UCSD-AML1 (cell line): ENCODE results near the gene LMBR1.
"Not testable (repeated sequence)": the region's sequence is repeated elsewhere in the genome, so short reads cannot be mapped to it uniquely, and the experiment has no call there.

Experiments
- DNase-seq: peaks from one replicate; lab custom pipeline; 2025; ENCODE audit not compliant: unreplicated experiment; lab: John Stamatoyannopoulos, UW

LMBR1 gene

GRCh38 chr7:156906200-156906649 lies 13.2 kb upstream of the LMBR1 start:
- no peak for DNase-seq

DNA sequence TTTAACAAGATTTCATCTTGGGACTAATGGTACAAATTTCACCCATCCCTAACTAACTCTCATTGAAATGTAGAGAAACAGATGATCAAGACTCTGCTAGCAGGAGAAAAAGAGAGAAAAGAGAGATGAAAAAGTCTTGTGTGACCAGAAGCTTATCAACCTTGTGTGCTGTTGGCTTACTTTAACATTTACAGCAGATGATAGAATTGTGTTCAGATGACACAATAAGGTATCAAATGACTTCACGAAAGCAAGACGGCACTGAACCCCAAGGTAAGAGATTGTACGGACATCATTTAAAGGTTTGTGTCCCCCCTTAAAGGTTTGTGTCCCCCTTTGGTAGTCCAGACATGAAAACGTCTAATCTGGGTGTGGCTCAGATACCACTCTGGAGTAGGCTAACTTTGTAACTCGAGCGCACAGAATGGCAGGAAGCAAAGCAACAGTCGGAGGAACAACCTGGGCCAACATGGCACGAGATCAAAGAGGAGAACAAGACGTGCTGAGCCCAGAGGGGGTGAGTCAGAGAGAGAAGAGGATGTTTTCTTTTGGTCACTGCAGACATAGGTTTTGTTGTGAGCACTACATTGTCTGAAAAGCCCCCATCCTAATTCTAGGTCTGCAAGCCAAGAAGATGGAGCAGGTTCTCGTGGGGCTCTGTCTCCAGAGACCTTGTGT lies 10.4 kb upstream of the LMBR1 start:
- no peak for DNase-seq

- not testable (repeated sequence) for DNase-seq
Observed at GRCh38 chr7:156900093-156900492, 7.1 kb upstream of the LMBR1 start.

DNA sequence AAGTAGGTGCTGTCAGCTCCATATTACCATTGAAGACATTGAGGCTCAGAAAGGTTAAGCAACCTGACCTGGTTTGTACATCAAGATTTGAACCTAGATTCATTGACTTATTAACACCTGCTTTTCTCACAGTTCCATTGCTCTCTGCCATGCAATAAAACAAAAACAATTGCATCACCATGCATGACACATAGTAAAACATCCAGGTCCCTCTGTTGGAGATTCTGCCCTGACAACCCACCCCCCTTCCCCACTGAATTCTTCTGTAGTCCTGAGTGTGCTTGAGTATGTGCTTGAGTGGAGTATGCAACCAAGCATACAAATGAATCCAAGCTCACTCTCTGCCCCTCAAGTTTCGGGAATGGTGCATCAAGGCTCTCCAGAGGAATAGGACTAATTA lies 6.0 kb upstream of the LMBR1 start:
- no peak for DNase-seq

DNA sequence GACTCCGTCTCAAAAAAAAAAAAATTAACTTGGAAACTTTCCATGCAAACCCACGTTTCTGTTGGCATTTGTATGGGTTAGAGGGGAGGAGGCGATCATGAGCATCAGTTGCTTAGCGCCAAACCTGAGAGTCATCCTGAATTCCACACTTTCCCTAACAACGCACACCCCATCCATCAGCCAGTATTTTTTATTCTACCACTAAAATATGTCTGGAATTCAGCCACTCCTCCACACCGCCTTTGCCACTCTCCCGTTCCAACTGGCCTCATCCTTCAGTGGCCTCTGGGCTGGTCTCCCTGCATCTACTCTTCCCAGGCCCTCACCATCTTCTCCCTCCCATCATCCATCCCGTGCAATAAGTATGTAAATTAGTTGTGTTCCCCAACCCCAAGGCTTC lies 4.7 kb upstream of the LMBR1 start:
- no peak for DNase-seq

DNA sequence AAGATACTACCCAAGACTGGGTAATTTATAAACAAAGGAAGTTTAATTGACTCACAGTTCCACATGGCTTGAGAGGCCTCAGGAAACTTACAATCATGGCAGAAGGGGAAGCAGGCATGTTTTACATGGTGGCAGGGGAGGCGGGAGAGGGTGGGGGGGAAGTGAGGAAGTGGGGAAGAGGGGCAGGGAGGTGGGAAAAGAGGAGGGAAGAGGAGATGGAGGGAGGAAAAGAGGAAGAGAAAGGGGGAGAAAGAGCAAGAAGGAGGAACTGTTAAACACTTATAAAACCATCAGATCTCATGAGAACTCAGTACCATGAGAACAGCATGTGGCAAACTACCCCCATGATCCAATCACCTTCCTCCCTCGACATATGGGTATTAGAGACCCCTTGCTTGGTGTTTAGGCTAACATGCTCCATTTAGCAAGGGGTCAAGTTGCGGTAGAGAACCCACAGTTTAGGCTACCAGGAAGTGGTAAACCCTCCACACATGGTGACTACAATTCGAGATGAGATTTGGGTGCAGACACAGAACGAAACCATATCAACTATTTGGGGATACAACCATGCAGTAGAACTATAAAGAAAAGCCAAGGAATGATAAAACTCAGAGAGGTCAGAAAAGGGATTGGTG lies 3.5 kb upstream of the LMBR1 start:
- DNase-seq = no peak

- peak; percentile 54 for DNase-seq
Observed at GRCh38 chr7:156895024-156895780, 2.2 kb upstream of the LMBR1 start.

DNA sequence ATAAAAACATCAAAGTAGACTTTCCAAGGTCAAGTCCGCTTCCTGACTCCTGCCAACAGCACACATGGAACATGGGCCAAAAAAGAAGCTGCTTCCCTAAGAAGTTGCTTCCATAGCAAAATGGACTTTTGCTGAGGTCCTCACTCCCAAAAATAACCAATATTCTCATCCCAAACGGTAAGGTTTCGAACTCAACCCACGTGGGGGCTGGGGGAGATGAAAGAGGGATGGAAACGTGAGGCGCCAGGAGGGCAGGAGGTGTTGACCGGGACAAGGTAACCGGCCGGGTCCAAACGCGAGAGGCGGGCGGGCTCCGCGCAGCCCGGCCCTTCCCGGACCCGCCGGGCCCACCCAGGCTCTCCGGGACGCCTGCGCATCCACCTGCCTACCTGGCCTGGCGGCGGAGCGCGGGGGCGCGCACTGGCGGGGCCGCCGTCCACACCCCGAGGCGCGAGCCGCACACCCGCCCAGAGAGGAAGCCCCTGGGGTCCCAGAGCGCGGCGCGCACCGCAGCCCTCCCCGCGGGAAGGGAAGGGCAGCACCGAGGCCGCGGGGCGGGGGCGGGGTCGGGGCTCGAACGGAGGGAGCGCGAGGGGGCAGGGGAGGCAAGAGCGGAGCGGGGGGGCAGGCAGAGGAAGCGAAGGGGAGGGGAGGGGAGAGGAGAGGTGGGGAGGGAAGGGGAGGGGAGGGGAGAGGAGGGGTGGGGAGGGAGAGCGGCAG lies 742 bp downstream of the LMBR1 start:
- peak; percentile 46 for DNase-seq

DNA sequence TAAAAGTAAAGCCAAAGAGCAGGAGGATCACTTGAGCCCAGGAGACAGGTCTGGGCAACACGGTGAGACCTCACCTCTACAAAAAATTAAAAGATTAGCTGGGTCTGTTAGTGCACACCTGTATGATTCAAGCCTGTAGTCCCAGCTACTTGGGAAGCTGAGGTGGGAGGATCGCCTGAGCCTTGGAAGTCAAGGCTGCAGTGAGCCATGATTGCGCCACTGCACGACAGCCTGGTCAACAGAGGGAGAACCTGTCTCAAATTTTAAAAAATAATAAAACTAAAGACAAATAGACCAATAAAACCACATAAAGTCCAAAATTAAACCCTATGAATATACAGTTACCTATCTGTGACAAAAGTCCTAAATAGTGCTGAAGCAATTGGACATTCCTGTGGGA lies 3.2 kb downstream of the LMBR1 start:
- DNase-seq = no peak

DNA sequence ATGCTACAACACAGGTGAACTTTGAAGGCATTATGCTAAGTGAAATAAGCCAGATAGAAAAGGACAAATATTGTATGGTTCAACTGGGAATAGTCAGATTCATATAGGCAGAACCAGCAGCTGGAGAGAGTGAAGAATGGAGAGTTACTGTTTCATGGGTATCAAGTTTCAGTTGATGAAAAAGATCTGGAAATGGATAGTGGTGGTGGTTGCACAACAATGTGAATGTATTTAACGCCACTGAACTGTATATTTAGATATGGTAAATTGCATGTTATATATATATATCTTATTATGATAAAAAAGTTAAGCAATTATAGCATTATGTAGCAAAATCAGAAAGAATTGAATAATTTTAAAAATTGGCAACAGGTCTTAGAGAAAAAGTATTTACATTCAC lies 3.9 kb downstream of the LMBR1 start:
- no peak for DNase-seq

DNA sequence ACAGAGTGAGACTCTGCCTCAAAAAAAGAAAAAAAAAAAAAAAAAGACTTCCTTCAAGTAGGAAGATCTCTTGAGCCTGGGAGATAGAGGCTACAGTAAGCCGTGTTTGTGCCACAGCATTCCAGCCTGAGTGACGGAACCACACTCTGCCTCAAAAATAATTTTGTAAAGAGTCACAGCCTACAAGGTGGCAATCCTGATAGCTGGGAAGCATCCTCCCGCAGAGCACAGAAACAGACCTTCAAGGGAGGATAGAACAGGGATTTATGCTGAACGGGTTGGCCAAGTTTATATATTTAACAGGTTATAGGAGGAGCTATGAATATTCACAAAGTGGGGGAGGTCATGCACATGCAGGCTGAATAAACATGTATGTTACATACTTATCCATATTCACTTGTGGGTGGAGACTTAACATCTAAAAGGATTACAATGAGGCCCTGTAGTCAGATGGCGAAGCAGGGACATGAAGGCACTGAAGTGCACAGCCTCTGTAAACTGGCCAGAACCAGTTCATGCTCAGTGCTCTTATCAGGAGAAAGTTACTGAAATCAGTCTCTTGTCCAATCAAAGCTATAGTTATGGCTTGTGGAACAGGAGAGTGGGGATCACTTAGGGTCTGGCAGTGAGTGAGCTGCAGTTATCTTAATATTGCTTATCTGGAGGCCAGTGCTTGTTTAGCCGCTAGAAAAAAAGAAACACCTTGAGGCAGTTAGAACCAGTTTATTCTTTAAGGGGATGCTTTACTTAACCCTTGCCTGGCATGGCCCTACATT lies 6.8 kb downstream of the LMBR1 start:
- DNase-seq = no peak

GRCh38 chr7:156881679-156882078 lies 11.3 kb downstream of the LMBR1 start:
- no peak for DNase-seq

DNA sequence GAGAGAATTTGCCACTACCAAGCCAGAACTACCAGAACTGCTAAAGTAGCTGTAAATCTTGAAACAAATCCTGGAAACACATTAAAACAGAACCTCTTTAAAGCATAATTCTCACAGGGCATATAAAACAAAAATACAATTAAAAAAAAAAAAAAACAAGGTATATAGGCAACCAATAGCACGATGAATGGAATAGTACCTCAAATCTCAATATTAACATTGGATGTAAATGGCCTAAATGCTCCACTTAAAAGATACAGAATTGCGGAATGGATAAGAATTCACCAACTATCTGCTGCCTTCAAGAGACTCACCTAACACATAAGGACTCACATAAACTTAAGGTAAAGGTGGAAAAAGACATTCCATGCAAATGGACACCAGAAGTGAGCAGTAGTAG lies 17.2 kb downstream of the LMBR1 start:
- no peak for DNase-seq

- DNase-seq = not testable (repeated sequence)
Observed at GRCh38 chr7:156868363-156868762, 24.6 kb downstream of the LMBR1 start.

DNA sequence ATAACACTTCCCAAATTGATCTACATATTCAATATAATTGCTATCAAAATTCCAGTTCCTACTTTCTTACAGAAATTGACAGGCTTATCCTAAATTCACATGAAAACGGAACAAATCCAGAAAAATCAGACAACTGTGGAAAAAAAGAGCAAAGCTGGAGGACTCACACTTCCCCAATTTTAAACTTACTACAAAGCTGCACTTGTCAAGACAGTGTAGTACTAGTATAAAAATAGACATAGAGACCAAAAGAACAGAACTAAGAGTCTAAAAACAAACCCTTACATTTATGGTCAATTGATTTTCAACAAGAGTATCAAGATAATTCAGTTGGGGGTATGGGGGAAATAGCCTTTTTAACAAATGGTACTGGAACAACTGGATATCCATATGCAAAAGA lies 27.5 kb downstream of the LMBR1 start:
- no peak for DNase-seq

GRCh38 chr7:156862022-156862421 lies 31.0 kb downstream of the LMBR1 start:
- DNase-seq = not testable (repeated sequence)

GRCh38 chr7:156861212-156861611 lies 31.8 kb downstream of the LMBR1 start:
- DNase-seq = no peak

GRCh38 chr7:156860099-156860498 lies 32.9 kb downstream of the LMBR1 start:
- DNase-seq = not testable (repeated sequence)

- no peak for DNase-seq
Observed at GRCh38 chr7:156858523-156858922, 34.5 kb downstream of the LMBR1 start.

GRCh38 chr7:156857757-156858156 lies 35.2 kb downstream of the LMBR1 start:
- no peak for DNase-seq

GRCh38 chr7:156854654-156855053 lies 38.3 kb downstream of the LMBR1 start:
- DNase-seq = no peak
